GM18526 (cell line): Measurements from ENCODE around the gene LPCAT3.

Source experiments
- POLR2A ChIP-seq: IDR thresholded peaks from 3 replicates; pipeline ENCODE4 v1.6.1; 2011; ENCODE audit not compliant: insufficient read length; ENCODE audit errors: extremely low read depth

The LPCAT3 gene

DNA sequence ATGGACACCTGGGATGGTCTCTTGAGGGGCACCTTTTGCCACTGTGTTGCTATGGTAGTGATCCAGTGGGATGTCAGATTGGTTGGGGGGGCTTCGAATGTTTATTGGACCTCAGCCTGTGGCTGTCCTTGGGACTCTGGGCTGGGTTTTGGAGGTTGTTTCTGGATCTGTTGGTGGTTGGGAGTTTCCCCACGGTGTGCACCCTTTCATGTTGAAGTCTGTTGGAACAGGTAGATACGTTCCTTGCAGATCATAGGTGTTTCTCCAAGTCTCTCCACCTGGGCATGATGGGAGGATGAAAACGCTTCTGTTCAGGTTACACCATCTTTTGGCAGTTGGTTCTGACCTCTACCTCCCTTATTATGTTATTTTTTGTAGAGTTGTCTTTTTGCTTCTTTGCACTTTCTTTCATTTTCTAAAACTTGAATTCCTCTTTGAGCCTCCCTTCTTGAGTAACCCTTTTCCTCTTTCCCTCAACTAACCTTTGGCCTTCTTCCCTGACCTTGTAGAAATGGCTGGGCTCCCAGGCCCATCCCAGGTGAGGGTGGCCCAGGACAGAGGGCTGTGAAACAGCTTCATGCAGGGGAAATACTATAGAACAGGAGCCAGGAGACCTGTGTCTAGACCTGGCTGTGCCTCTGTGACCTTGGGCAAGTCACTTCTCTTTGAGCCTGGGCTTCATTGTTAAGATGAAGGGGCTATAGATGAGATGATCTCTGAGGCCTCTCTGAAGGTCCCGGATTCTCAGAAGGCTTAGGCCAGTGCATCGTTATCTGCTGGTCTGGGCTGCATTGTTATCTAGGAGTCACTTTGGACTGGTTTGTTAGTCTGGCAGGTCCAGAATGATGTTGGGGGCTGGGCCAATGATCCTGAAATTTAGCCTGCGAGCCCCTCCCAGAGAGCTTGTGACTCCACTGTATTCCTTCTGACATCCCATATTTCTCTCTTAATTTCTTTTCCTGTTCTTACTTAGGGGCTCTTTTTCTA, 88.5 kb downstream of the LPCAT3 start:
- no peak for TF ChIP-seq POLR2A

DNA sequence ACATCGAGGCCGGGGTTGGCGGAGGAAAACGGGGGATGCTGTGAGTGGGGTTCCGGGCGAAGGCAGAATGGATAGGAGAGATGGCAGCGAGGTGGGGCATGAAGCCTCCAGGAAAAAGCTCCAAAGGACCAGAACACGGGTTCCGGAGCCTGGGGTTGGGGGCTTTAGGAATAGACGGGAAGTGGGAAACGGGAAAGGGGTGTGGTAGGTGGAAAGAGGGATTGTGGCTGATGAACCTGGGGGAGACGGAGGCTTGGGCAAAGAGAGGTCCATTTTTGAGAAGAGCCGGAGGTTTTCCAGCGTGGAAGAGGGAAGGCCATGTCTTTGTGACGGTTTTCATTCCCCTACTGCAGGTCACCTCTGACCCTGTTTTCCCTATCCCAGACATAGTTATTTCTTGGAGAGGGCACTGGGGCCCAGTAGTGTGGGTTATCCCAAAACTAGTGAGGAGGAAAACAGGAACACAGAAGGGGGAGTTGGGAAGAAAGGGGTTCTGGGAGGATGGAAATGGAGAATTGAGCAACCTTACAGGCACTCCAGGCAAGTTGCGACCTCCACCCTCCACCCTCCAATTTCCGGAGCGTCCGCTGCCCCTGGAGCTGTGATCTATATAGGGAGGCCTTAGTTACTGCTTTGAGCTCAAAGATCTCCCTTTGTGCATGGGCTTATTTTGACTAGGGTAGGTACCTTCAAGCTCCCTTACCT, 89.4 kb downstream of the LPCAT3 start:
- TF ChIP-seq POLR2A = no peak

DNA sequence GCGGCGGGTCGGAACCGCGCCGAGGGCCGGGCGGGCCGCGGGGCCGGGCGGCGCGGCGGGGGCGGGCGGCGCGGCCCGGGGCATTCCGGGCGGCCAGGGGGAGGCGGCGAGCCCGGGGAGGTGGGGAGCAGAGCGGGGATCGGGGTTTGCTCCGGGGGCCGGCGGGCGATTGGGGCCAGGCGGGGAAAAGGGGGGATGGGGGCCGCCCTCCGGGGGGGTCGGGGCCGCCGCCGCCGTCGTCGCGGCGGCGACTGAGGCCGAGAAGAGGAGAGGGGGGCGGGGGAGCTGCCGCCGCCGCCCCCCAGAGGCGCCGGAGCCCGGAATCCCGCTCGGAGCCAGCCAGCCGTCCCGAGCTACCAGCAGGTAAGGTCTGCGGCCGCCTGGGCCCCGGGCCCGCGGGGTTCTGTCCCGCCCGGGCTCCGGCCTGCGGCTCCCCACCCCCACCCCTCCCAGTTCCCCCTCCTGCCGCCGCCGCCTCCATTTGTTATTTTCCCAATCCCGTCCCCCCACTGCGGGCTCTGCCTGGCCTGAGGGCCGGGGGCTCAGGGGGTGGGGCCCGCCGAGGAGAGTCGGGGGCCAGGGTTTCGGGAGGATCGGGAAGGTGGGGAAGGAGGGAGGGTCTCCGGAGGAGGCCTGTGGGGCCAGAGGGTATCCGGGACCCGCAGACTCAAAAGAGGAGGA, 90.1 kb downstream of the LPCAT3 start:
- TF ChIP-seq POLR2A = no peak

DNA sequence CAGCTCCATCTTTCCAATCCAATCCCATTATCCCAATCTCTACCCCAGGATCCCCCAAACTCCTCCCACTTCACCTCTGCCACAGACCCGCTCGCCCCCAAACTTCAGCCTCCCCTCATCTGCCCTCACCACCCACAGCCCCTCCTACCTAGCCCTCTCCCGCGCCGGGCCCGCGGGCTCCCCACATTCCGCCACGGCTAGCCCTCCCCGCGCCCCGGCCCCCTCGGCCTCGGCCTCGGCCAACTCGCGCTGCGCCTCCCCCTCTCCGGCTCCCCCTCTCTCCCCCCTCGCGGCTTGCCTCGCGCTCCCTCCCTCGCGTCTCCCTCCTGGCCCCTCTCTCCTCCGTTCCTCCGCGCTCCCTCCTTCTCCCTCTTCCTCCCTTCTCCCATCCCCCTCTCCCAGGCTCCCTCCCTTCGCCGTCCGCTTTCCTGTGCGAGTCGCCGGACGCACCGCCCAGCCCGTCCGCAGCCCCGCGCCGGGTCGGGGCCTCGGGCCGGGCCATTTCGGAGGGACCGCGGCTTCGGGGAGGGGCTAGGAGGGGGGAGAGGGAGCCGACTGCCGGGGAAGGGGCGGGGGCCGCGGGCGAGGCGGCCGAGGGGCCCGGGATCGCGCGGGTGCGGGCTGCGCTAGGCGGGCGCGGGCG, 90.8 kb downstream of the LPCAT3 start, which contains the start of gene ATN1:
TSS of gene ATN1 (plus strand) at position 581 of the 643 bp plus-strand sequence. CDS start 6,043 bp downstream, outside the sequence.
- TF ChIP-seq POLR2A = no peak
